Measurements from ENCODE around the gene B3GAT1.

B3GAT1 gene

GRCh38 chr11:134369656-134370525 is 42.2 kb downstream of the B3GAT1 start:
- Histone ChIP-seq H3K4me3 (ENCODE audit: low read length) (no peak overlapping the region), H3F3A (ENCODE audit: control insufficient read depth, insufficient read depth) (no peaks in the 10 kb centered on the region), H3K4me1 (ENCODE audit: control insufficient read depth, low read length) (no peaks in the 10 kb centered on the region), H3K4me2 (ENCODE audit: low read length) (no peak overlapping the region), H3K79me2 (ENCODE audit: control insufficient read depth, low read length) (no peaks in the 10 kb centered on the region), H3K27me3 (ENCODE audit: control insufficient read depth, low read length) (no peaks in the 10 kb centered on the region), H3K9me2 (replicated peaks; ENCODE audit: control insufficient read depth, low read length) (no peaks in the 10 kb centered on the region), H3K27ac (ENCODE audit: low read depth, low read length) (no peak overlapping the region), H3K9me3 (ENCODE audit: control insufficient read depth, insufficient read depth, low read length) (no peaks in the 10 kb centered on the region), H3K36me3 (ENCODE audit: control insufficient read depth, low read length) (no peaks in the 10 kb centered on the region), H4K20me1 (ENCODE audit: control insufficient read depth, insufficient read depth, low read depth, low read length) (no peaks in the 10 kb centered on the region)
- TF ChIP-seq EZH2phosphoT487 (IDR thresholded peaks at IDR 0.05; ENCODE audit: borderline replicate concordance, low read length) = no peak
- TF ChIP-seq, protein P1, sequence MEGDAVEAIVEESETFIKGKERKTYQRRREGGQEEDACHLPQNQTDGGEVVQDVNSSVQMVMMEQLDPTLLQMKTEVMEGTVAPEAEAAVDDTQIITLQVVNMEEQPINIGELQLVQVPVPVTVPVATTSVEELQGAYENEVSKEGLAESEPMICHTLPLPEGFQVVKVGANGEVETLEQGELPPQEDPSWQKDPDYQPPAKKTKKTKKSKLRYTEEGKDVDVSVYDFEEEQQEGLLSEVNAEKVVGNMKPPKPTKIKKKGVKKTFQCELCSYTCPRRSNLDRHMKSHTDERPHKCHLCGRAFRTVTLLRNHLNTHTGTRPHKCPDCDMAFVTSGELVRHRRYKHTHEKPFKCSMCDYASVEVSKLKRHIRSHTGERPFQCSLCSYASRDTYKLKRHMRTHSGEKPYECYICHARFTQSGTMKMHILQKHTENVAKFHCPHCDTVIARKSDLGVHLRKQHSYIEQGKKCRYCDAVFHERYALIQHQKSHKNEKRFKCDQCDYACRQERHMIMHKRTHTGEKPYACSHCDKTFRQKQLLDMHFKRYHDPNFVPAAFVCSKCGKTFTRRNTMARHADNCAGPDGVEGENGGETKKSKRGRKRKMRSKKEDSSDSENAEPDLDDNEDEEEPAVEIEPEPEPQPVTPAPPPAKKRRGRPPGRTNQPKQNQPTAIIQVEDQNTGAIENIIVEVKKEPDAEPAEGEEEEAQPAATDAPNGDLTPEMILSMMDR (IDR thresholded peaks at IDR 0.05; ENCODE audit: low read depth, low read length, poor library complexity, severe bottlenecking) = no peak

GRCh38 chr11:134367781-134368180 is 44.3 kb downstream of the B3GAT1 start:
- no peak for TF ChIP-seq EZH2phosphoT487 (IDR thresholded peaks at IDR 0.05; ENCODE audit: borderline replicate concordance, low read length)
- TF ChIP-seq, protein P1 (IDR thresholded peaks at IDR 0.05; ENCODE audit: low read depth, low read length, poor library complexity, severe bottlenecking) = no peak
- Histone ChIP-seq H3K79me2 (ENCODE audit: control insufficient read depth, low read length) (no peaks in the 10 kb centered on the region), H3K4me3 (ENCODE audit: low read length) (no peak overlapping the region), H3K27ac (ENCODE audit: low read depth, low read length) (no peak overlapping the region), H3K4me1 (ENCODE audit: control insufficient read depth, low read length) (no peaks in the 10 kb centered on the region), H3K4me2 (ENCODE audit: low read length) (no peak overlapping the region), H3F3A (ENCODE audit: control insufficient read depth, insufficient read depth) (no peaks in the 10 kb centered on the region), H3K36me3 (ENCODE audit: control insufficient read depth, low read length) (no peaks in the 10 kb centered on the region), H3K9me3 (ENCODE audit: control insufficient read depth, insufficient read depth, low read length) (no peaks in the 10 kb centered on the region), H3K27me3 (ENCODE audit: control insufficient read depth, low read length) (no peaks in the 10 kb centered on the region), H3K9me2 (replicated peaks; ENCODE audit: control insufficient read depth, low read length) (no peaks in the 10 kb centered on the region), H4K20me1 (ENCODE audit: control insufficient read depth, insufficient read depth, low read depth, low read length) (no peaks in the 10 kb centered on the region)

DNA sequence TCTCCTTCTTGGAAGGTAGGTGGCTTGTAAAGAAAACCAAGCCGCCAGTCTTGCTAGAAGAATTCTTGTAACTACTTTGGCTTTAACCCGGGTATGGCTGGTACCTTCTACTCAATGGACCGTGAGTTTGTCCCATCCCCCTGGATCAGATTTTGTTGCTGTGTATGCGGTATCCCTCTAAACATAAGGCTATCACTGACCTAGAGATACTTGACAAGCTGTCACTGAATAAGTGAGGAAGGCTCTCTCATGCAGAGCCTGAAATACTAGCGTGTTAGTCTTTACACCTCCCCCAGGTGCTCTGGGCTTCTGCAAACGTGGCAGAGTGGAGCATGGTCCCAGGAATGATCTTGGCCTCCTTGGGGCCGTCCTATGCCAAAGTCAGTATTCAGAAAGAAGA is 45.8 kb downstream of the B3GAT1 start:
- H3K27ac ChIP-seq (ENCODE audit: low read depth, low read length) = no peak overlapping the region
- H3F3A ChIP-seq (ENCODE audit: control insufficient read depth, insufficient read depth) = no peaks in the 10 kb centered on the region
- H4K20me1 ChIP-seq (ENCODE audit: control insufficient read depth, insufficient read depth, low read depth, low read length) = no peaks in the 10 kb centered on the region
- no peaks in the 10 kb centered on the region for H3K79me2 ChIP-seq (ENCODE audit: control insufficient read depth, low read length)
- TF ChIP-seq EZH2phosphoT487 (IDR thresholded peaks at IDR 0.05; ENCODE audit: borderline replicate concordance, low read length) = no peak
- TF ChIP-seq, protein P1 (IDR thresholded peaks at IDR 0.05; ENCODE audit: low read depth, low read length, poor library complexity, severe bottlenecking) = no peak
- no peaks in the 10 kb centered on the region for H3K4me1 ChIP-seq (ENCODE audit: control insufficient read depth, low read length)
- H3K36me3 ChIP-seq (ENCODE audit: control insufficient read depth, low read length) = no peaks in the 10 kb centered on the region
- H3K4me3 ChIP-seq (ENCODE audit: low read length) = no peak overlapping the region
- H3K9me3 ChIP-seq (ENCODE audit: control insufficient read depth, insufficient read depth, low read length) = no peaks in the 10 kb centered on the region
- H3K9me2 ChIP-seq (replicated peaks; ENCODE audit: control insufficient read depth, low read length) = no peaks in the 10 kb centered on the region
- no peak overlapping the region for H3K4me2 ChIP-seq (ENCODE audit: low read length)
- no peaks in the 10 kb centered on the region for H3K27me3 ChIP-seq (ENCODE audit: control insufficient read depth, low read length)

All from DOHH2 (cell line).